ENCODE measurements around the gene RAPGEF5. TPM values are rescaled to one million over a fixed set of nuclear protein-coding genes. Genes with fewer than 3 reads are reported as not detected.

RAPGEF5 gene
- total RNA-seq, 1 experiment from 2014 or later: 13.3 TPM

GRCh38 chr7:22195397-22196172 lies 161.4 kb downstream of the RAPGEF5 start:
- H2AK5ac ChIP-seq (ENCODE audit: insufficient read length, low read length): no peak overlapping the region
- H3K9me3 Mint-ChIP-seq: no peaks in the 10 kb centered on the region
- no peak overlapping the region for H3K27ac ChIP-seq (ENCODE audit: insufficient read length, low read depth, low read length)
- H2BK12ac ChIP-seq (ENCODE audit: insufficient read length, low read depth, low read length): no peak overlapping the region
- no peak overlapping the region for H2BK15ac ChIP-seq (ENCODE audit: low read depth, low read length)
- no peak overlapping the region for H3K4me2 ChIP-seq (ENCODE audit: insufficient read depth, insufficient read length, low read length)
- H3K9me3 ChIP-seq (ENCODE audit: control insufficient read depth, low read depth, low read length): no peaks in the 10 kb centered on the region
- H3K56ac ChIP-seq (ENCODE audit: insufficient read length, low read depth, low read length): no peak overlapping the region
- no peak overlapping the region for H4K5ac ChIP-seq (ENCODE audit: insufficient read length, low read depth, low read length)
- H3K79me1 ChIP-seq (ENCODE audit: insufficient read depth, low read depth, low read length, poor library complexity, severe bottlenecking): no peaks in the 10 kb centered on the region
- H3T11ph ChIP-seq (ENCODE audit: low read length): no peak overlapping the region
- H2BK5ac ChIP-seq (ENCODE audit: insufficient read length, low read length): no peak overlapping the region
- peaks cover 40 to 62% of the 10 kb centered on the region in 2 experiments for H3K4me1 Mint-ChIP-seq
- H3K36me3 Mint-ChIP-seq (ENCODE audit: insufficient read depth in 1 of 3, low read depth in 3 of 3): peaks cover 0 to 2% (median 0%) of the 10 kb centered on the region in 3 experiments; a peak in 3 of 7 replicates
- H2BK20ac ChIP-seq (ENCODE audit: low read depth, low read length, poor library complexity, severe bottlenecking): no peak overlapping the region
- no peak overlapping the region for H3K23ac ChIP-seq (ENCODE audit: insufficient read length, low read depth, low read length)
- H2BK120ac ChIP-seq (ENCODE audit: low read depth, low read length, poor library complexity, severe bottlenecking): no peak overlapping the region
- no peak overlapping the region for H3K4me3 Mint-ChIP-seq
- no peak overlapping the region for H4K8ac ChIP-seq (replicated peaks; ENCODE audit: insufficient read length, low read depth, low read length)
- H3K27ac Mint-ChIP-seq: no peak overlapping the region
- no peak for DNase-seq
- H3K9ac ChIP-seq (ENCODE audit: extremely low read depth, insufficient read length, low read length): no peak overlapping the region
- H3K4me1 ChIP-seq (ENCODE audit: insufficient read depth, low read length): peaks cover 2% of the 10 kb centered on the region; the same call in 1 of the 2 replicates
- no peak overlapping the region for H4K91ac ChIP-seq (ENCODE audit: insufficient read length, low read depth, low read length)
- no peak overlapping the region for H3K14ac ChIP-seq (ENCODE audit: insufficient read depth, low read length)
- no peak overlapping the region for H3K18ac ChIP-seq (ENCODE audit: insufficient read length, low read depth, low read length)
- H3K4ac ChIP-seq (ENCODE audit: low read depth, low read length): no peak overlapping the region
- peaks cover 3% of the 10 kb centered on the region for H4K20me1 ChIP-seq (ENCODE audit: control insufficient read depth, insufficient read depth, insufficient read length)
- TF ChIP-seq CTCF (conservative IDR thresholded peaks at IDR 0.05): no peak
- H3K27me3 Mint-ChIP-seq (ENCODE audit: low read depth): peaks cover 36% of the 10 kb centered on the region
- peaks cover 8% of the 10 kb centered on the region for H3K23me2 ChIP-seq (ENCODE audit: insufficient read length, low read depth, low read length, poor library complexity, severe bottlenecking)
- WGBS (ENCODE audit: extremely low coverage, insufficient read length, low lambda C conversion rate): no CpG with 5 or more reads among the region's 9 CpGs
- H2AFZ ChIP-seq (ENCODE audit: low read length): no peak overlapping the region
- H3K79me2 ChIP-seq (ENCODE audit: insufficient read depth, low read length): no peaks in the 10 kb centered on the region
- H3K27me3 ChIP-seq (ENCODE audit: insufficient read depth, low read length): no peaks in the 10 kb centered on the region; the same call in 1 of the 2 replicates

Data from H9 (cell line).